CD4-positive, alpha-beta T cell treated with Interleukin-4 for 1 hour (primary cell): ENCODE data around the gene CHPF.

Source experiments
- DNase-seq, 2 donors: peaks; one replicate each; pipeline ENCODE4 v3.0.0-alpha.2; 2020 to 2022

Gene CHPF

GRCh38 chr2:219494952-219495530, 48.6 kb downstream of the CHPF start:
- no peak for DNase-seq

DNA sequence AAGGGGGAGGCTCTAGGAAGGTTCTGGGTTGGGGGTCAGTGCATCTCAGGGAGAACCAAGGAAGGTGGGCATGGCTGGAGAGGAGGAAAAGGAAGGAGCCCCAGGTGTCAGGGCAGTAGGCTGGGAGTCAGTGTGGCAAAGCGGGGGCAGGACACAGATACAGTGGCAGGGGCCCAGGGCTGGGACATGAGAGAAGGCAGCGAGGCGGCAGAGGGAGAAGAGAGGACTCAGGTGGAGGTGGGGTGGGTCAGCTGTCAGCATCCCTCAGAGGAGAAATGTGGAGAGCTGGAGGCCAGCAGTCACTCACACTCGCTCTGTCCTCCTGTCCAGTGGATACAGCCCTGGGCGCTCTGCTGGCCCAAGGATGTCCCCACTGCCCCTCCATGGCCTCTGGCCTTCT, 50.5 kb downstream of the CHPF start:
- DNase-seq, result no peak

- DNase-seq, result no peak
Observed at GRCh38 chr2:219492575-219492974, 51.0 kb downstream of the CHPF start.

DNA sequence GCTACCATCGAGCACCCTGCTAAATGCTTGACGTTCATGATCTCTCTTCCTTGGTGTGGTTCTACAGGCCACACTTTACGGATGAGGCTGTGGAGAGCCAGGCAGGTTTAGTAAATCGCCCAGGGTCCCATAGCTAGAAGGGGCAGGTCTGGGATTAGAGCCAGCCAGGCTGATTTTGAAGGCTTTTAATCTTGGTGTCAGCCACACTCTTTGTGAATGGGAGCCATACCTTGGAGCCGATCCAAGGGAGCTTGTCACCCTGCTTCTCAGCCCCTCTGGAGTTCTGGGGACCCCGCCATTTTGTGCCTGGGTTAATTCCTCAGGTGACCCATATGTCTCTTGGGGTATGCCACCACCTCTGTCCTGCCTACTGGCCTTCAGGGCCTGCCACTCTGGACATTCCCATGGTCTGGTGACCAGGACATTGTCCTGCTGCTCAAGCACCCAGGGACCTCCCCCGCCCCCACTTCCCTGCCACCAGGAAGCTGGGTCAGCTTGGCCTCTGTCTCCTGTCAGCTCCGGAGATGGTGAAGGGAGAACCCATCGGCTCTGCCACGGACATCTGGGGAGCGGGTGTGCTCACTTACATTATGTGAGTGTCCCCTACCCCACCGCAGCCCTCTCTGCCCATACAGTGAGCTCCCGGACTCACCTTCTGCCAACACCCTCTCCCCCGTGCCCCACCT, 52.2 kb downstream of the CHPF start:
- no peak for DNase-seq

DNA sequence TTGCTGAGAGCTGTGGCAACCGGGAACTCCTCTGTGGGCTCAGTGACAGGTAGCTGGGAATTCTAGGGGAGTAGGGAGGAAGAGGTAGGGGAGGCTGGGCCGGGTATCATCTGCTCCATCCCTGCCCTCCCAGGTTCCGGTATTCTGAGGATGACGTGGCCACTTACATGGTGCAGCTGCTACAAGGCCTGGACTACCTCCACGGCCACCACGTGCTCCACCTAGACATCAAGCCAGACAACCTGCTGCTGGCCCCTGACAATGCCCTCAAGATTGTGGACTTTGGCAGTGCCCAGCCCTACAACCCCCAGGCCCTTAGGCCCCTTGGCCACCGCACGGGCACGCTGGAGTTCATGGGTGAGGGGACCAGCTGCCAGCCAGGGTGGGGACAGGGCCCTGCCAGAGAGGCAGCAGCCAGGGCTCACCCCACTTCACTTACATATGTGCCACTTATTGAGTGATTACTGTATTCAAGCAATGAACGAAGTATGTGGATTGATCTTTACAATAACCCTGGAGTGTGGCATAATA, 52.9 kb downstream of the CHPF start:
- DNase-seq, result no peak

DNA sequence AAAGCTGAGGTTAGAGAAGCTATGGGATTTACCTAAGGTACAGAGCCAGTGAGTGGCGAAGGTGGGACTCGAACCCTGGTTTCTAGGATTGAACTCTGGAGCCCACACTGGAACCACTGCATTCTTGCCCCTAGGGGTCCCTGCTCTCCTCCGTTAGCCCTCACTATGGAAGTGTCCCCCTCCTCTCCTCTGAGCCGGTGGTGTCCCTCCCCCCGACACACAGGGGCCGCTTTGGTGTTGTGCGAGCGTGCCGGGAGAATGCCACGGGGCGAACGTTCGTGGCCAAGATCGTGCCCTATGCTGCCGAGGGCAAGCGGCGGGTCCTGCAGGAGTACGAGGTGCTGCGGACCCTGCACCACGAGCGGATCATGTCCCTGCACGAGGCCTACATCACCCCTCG, 53.4 kb downstream of the CHPF start:
- DNase-seq, result no peak

GRCh38 chr2:219489315-219489714, 54.3 kb downstream of the CHPF start:
- no peak for DNase-seq
